ENCODE measurements around the gene EPB41L4B. TPM values are rescaled to one million over a fixed set of nuclear protein-coding genes. Genes with fewer than 3 reads are reported as not detected.

Gene EPB41L4B
- total RNA-seq, 1 donor from 2014 or later: 31.8 TPM

- DNase-seq (ENCODE audit: low spot score) (no peak), ATAC-seq (no peak)
- intact Hi-C loops (cut with DNase I): no loop called here
These were observed 67.6 kb downstream of the EPB41L4B start for GRCh38 chr9:109253241-109253636.

GRCh38 chr9:109252291-109252690 is 68.6 kb downstream of the EPB41L4B start:
- DNase-seq (ENCODE audit: low spot score) (no peak), ATAC-seq (no peak)
- intact Hi-C loops (cut with DNase I): no loop called here

GRCh38 chr9:109251776-109252106 is 69.1 kb downstream of the EPB41L4B start:
- DNase-seq (ENCODE audit: low spot score): no peak
- ATAC-seq: no peak
- intact Hi-C loops (cut with DNase I): no loop called here

GRCh38 chr9:109251080-109251775 is 69.6 kb downstream of the EPB41L4B start:
- DNase-seq (ENCODE audit: low spot score): no peak
- ATAC-seq: no peak
- intact Hi-C loops (cut with DNase I): no loop called here

GRCh38 chr9:109250771-109251079 is 70.1 kb downstream of the EPB41L4B start:
- no peak for ATAC-seq
- intact Hi-C loops (cut with DNase I): no loop called here
- DNase-seq (ENCODE audit: low spot score): no peak

GRCh38 chr9:109250311-109250741 is 70.5 kb downstream of the EPB41L4B start:
- DNase-seq (ENCODE audit: low spot score): no peak
- ATAC-seq: no peak
- intact Hi-C loops (cut with DNase I): no loop called here

DNA sequence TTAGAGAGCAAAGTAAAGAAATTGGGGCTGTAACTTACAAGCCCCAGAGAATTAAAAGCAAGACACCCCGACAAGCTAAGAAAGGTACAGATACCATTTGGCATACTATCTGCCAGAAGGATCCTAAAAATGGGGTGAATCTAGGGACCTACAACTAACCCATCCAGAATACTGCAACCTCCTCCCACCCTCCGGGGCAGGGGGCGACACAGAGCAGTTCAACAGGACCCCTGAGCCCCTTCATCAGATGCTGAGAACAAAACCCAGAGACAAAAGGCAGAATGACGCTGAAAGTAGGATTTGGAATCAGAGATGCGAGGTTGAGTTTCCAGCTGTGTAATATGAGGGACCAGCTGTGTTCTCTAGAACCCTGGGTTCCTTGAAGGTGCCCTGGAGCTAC is 71.2 kb downstream of the EPB41L4B start:
- no peak for ATAC-seq
- DNase-seq (ENCODE audit: low spot score): no peak
- intact Hi-C loops (cut with DNase I): no loop called here

GRCh38 chr9:109248133-109248581 is 72.7 kb downstream of the EPB41L4B start:
- DNase-seq (ENCODE audit: low spot score) (no peak), ATAC-seq (peak; percentile 70)
- intact Hi-C loops (cut with DNase I): no loop called here

DNA sequence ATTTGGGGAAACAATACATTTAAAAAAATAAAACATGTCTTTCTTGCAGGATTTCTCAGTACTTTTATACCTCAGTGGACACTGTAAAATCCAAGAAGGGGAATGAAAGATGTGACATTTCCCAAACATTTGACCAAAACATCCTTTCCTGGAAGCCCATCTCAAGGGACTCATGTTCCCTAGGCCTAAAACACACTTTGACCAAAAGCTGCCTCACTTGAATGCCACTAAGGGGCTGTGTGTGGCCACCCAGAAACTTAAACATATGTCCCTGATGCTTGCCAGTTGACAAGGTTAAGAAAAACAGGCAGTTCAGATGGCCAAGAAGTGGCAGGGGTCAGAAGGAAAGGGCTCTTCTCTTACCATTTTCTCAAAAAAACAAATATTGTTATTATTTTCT is 73.6 kb downstream of the EPB41L4B start:
- intact Hi-C loops (cut with DNase I): no loop called here
- no peak for DNase-seq (ENCODE audit: low spot score)
- peak; percentile 68 for ATAC-seq

DNA sequence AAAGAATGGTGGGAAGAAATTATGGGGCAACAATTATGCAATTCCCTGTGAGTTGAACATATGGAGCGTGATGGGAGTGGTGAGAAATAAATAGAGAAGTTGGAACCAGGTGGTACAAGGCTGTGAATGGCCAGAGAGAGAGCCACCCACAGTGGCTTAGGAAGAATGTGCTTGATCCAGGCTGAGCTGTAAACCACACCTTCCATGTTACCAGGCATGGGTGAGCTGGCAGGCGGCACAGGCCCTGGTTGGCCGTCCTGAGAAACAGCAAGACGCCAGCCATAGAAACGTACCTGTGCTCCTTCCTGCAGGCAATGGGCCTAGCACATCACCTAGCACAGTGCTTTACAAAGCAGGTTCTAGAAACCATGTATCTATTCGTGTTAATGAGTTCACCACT is 74.3 kb downstream of the EPB41L4B start:
- no peak for ATAC-seq
- intact Hi-C loops (cut with DNase I): no loop called here
- DNase-seq (ENCODE audit: low spot score): no peak

DNA sequence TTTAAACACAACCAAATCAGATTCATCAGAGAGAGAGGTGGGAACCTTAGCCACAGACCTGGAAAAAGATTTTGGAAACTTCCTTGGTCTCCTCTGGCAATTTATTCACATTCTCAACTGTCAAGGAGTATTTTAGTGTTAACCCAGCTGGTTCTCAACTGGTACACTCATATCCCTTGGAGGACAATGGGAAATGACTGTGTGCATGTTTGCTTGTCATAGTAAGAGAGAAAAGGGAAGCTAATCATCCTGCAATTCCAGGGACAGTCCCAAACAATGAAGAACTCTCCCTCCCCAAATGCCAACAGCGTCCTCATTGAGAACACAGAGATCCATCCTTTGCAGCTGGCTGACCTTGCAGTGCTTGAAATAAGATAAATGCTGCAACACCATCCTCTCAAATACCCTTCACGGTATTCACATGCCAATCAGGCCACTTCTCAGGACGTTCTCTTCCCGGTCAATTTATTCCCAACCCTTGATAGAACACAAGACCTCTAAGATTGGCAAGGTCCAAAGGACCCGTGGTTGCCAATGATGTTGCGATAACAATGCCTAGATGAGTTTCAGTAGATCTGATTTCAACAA is 75.5 kb downstream of the EPB41L4B start:
- no peak for ATAC-seq
- intact Hi-C loops (cut with DNase I): loop anchor here (2.0 kb wide), 1 partner anchor 75 kb away; the partner anchor contains the start of gene EPB41L4B
- no peak for DNase-seq (ENCODE audit: low spot score)

DNA sequence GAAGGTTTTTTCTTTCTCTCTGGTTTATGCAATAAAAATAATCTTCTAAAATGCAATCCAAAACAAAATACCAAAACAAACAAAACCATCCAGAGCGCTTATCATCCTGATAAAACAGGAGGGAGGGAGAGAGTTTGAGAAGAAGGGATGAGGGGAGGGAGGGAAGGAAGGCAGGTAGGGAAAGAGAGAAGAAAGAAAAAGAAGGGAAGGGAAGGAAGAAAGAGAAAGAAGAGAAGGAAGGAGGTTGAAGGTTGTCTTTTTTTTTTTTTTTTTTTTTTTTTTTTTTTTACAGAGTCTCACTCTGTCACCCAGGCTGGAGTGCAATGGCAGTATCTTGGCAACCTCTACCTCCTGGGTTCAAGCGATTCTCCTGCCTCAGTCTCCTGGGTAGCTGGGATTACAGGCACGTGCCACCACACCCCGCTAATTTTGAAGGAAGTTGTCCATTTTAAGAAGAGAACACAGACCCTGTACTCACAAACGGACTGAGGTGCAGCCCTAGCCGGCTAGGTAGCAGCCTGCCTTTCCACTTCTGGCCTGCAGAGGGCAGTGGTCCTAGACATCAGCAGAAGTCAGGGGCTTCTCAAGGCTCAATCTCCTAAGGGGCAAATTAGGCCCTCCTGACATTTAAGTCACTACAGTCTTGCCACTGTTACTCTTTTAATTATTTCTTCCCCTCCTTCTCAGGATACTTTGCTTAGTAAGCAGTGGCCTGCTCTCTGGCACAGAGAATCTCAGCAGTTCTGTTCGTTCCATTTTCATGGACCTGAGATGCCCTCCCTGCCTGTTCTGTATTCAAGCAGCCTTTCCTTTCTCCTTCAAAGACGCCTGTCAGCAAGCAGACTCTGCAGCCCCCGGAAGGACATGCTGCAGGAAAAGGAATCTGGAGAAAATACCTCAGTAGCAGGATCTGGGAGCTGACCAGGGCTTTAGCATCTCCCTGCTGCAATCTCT is 76.4 kb downstream of the EPB41L4B start:
- ATAC-seq (peak; percentile 74), DNase-seq (ENCODE audit: low spot score) (peak; percentile 85)
- intact Hi-C loops (cut with DNase I): loop anchor here (2.0 kb wide), 1 partner anchor 76 kb away; the partner anchor contains the start of gene EPB41L4B

DNA sequence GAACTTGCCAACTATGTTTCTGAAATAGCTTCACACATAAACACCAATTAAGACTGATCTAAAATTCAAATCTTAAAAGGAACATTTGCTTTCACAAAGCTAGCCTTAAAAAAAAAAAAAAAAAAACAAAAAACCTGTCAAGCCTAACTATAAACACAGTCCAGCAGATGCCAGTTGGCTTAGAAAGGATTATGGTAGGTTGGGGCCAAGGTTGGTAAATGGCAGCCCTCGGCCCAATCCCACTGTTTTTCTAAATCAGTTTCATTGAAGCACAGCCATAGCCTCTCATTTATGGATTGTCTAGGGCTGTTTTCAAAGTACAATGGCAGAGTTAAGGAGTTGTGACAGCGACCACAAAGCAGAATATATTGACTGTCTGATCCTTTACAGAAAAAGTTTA is 78.1 kb downstream of the EPB41L4B start:
- intact Hi-C loops (cut with DNase I): no loop called here
- DNase-seq (ENCODE audit: low spot score) (no peak), ATAC-seq (no peak)

DNA sequence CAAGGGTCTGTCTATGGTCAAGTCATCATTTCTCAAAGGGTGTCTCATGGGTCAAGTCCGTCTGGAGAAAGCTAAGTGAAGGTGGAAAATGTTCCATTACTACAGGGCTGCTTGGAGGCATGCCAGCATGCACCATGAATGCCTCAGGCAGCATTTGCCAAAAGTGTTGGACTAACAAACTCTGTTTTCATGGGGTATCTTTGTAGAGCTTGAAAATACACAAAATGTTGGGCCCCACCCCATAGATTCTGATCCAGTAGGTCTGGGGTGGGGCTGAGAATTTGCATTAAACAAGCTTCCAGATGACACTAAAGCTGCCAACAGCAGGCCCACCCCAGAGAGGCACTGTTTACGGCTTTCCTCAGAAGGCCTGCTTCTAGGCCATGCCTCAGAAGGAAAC is 78.8 kb downstream of the EPB41L4B start:
- DNase-seq (ENCODE audit: low spot score) (no peak), ATAC-seq (no peak)
- intact Hi-C loops (cut with DNase I): no loop called here

GRCh38 chr9:109241207-109241606 is 79.7 kb downstream of the EPB41L4B start:
- intact Hi-C loops (cut with DNase I): no loop called here
- DNase-seq (ENCODE audit: low spot score) (no peak), ATAC-seq (no peak)

- ATAC-seq (no peak), DNase-seq (ENCODE audit: low spot score) (no peak)
- intact Hi-C loops (cut with DNase I): loop anchor here (5.0 kb wide), 1 partner anchor 1008 kb away; no protein-coding TSS in a partner anchor
These were observed 81.6 kb downstream of the EPB41L4B start for GRCh38 chr9:109239240-109239639.

DNA sequence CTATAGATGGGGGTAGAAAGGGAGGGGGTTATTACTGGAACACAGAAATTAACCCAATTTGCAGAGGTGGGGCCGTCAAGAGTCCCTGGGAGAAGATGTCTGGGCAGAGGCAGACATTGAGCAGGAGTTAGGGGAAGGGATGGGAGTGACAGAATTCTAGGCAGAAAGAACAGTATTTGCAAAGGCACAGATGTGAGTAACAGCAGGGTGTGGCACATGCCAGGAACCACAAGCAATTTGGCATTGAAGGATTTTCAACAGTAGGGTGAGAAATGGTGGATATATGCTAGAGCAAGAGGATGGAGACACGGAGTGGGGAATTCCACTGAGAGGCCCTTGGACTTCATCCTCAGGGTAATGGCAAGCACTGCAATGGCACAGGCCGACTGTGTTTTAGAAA is 82.2 kb downstream of the EPB41L4B start:
- ATAC-seq: no peak
- intact Hi-C loops (cut with DNase I): loop anchor here (5.0 kb wide), 1 partner anchor 1009 kb away; no protein-coding TSS in a partner anchor
- no peak for DNase-seq (ENCODE audit: low spot score)

DNA sequence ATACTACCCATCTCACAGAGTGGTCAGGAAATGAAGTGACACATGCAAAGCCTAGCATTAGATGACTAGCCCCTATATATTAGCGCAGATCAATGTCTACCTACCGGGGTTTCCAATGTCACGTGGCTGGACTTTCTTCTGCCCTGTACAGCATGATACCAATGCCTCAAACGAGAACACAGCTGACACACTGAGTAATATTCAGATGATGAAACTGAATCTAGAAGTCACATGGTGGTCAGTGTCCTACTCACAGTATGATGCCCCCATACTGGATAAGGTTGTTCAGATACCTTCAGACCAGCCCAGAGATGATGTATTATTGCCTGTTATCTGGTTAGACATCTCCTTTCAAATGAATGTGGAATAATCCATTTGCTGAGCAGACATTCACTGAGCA is 82.7 kb downstream of the EPB41L4B start:
- intact Hi-C loops (cut with DNase I): loop anchor here (5.0 kb wide), 1 partner anchor 1009 kb away; no protein-coding TSS in a partner anchor
- no peak for DNase-seq (ENCODE audit: low spot score)
- ATAC-seq: no peak

GRCh38 chr9:109232449-109233237 is 88.2 kb downstream of the EPB41L4B start:
- ATAC-seq: peak; percentile 34
- intact Hi-C loops (cut with DNase I): no loop called here

More at GRCh38 chr9:109232449-109233237, 88.2 kb downstream of the EPB41L4B start:
- no peak for DNase-seq (ENCODE audit: low spot score)

Data from sciatic nerve (tissue), 2 donors.